A673 (cell line): ENCODE results near the gene SDCCAG8.

Source experiments
- CTCF ChIP-seq: fragments of 300-800, 200-600 bp; sonication (generic); conservative IDR thresholded peaks from 2 replicates; pipeline ENCODE4 v1.5.1; 2017; ENCODE audit warnings: low read depth, mild to moderate bottlenecking, antibody characterized with exemption, low read length, moderate library complexity, mixed read lengths
- EZH2 ChIP-seq: fragments of 200-600 bp; sonication (generic); IDR thresholded peaks from 2 replicates; pipeline ENCODE4 v1.6.1; 2017; ENCODE audit warnings: borderline replicate concordance, low read depth, mild to moderate bottlenecking, mixed read lengths, antibody characterized with exemption, low read length; ENCODE audit not compliant: poor library complexity, severe bottlenecking

GRCh38 chr1:243246916-243247315, 8.9 kb upstream of the SDCCAG8 start:
- TF ChIP-seq CTCF: no peak
- no peak for TF ChIP-seq EZH2
